GM12872 (cell line): ENCODE results near the gene ICAM5.

Experiments used
- CTCF ChIP-seq: IDR thresholded peaks from 3 replicates; pipeline ENCODE4 v1.5.1; 2011; ENCODE audit warnings: low read depth, mild to moderate bottlenecking, low read length, moderate library complexity; ENCODE audit not compliant: insufficient read depth

ICAM5 gene

GRCh38 chr19:10339977-10340376 is 50.2 kb downstream of the ICAM5 start:
- TF ChIP-seq CTCF: no peak

GRCh38 chr19:10343495-10343894 is 53.7 kb downstream of the ICAM5 start:
- TF ChIP-seq CTCF: no peak

- TF ChIP-seq CTCF: no peak
Observed at GRCh38 chr19:10344780-10345179, 55.0 kb downstream of the ICAM5 start.
